Stimulated activated naive CD4-positive, alpha-beta T cell (primary cell): ENCODE measurements around the gene RANBP3L.
"Not testable (repeated sequence)": the region's sequence is repeated elsewhere in the genome, so short reads cannot be mapped to it uniquely, and the experiment has no call there.

Source experiments
- DNase-seq, 6 experiments: peaks; one replicate each; lab custom pipeline; 2025; lab: John Stamatoyannopoulos, UW

RANBP3L gene

GRCh38 chr5:36301858-36302603 is at the start of gene RANBP3L:
Gene RANBP3L, minus strand, starts transcription at chr5:36301902. Its CDS starts 486 bp downstream, at chr5:36301416.
- DNase-seq: no peak

GRCh38 chr5:36346896-36347690 is 45.4 kb upstream of the RANBP3L start:
- DNase-seq: no peak

GRCh38 chr5:36344899-36345298 is 43.2 kb upstream of the RANBP3L start:
- DNase-seq: no peak

- DNase-seq: not testable (repeated sequence)
These were observed 40.0 kb upstream of the RANBP3L start for GRCh38 chr5:36341720-36342119.

GRCh38 chr5:36337597-36337996 is 35.9 kb upstream of the RANBP3L start:
- no peak for DNase-seq

GRCh38 chr5:36334315-36334714 is 32.6 kb upstream of the RANBP3L start:
- no peak for DNase-seq

- not testable (repeated sequence) for DNase-seq
These were observed 31.0 kb upstream of the RANBP3L start for GRCh38 chr5:36332720-36333119.

GRCh38 chr5:36325196-36325595 is 23.5 kb upstream of the RANBP3L start:
- no peak for DNase-seq

- no peak for DNase-seq
These were observed 22.5 kb upstream of the RANBP3L start for GRCh38 chr5:36323926-36324781.

GRCh38 chr5:36312953-36313672 is 11.4 kb upstream of the RANBP3L start:
- DNase-seq: no peak

- DNase-seq: no peak
These were observed 10.3 kb upstream of the RANBP3L start for GRCh38 chr5:36311956-36312355.

GRCh38 chr5:36310138-36310537 is 8.4 kb upstream of the RANBP3L start:
- no peak for DNase-seq

- DNase-seq: peak in 1 of 6 experiments; percentile 1
These were observed 4.0 kb upstream of the RANBP3L start for GRCh38 chr5:36305571-36306326.

- no peak for DNase-seq
These were observed 2.5 kb upstream of the RANBP3L start for GRCh38 chr5:36304095-36304805.

GRCh38 chr5:36300927-36301540 is 668 bp downstream of the RANBP3L start:
- no peak for DNase-seq

GRCh38 chr5:36300191-36300926 is 1.3 kb downstream of the RANBP3L start:
- DNase-seq: no peak

GRCh38 chr5:36298552-36298951 is 3.1 kb downstream of the RANBP3L start:
- no peak for DNase-seq

- DNase-seq: no peak
These were observed 4.0 kb downstream of the RANBP3L start for GRCh38 chr5:36297653-36298052.
